NCI-H2171 (cell line): Measurements from ENCODE around the gene PLEK.
"Not testable (repeated sequence)": the region's sequence is repeated elsewhere in the genome, so short reads cannot be mapped to it uniquely, and the experiment has no call there.

ENCODE experiments used
- DNase-seq: peaks from one replicate; lab custom pipeline; 2025; lab: John Stamatoyannopoulos, UW

The PLEK gene

DNA sequence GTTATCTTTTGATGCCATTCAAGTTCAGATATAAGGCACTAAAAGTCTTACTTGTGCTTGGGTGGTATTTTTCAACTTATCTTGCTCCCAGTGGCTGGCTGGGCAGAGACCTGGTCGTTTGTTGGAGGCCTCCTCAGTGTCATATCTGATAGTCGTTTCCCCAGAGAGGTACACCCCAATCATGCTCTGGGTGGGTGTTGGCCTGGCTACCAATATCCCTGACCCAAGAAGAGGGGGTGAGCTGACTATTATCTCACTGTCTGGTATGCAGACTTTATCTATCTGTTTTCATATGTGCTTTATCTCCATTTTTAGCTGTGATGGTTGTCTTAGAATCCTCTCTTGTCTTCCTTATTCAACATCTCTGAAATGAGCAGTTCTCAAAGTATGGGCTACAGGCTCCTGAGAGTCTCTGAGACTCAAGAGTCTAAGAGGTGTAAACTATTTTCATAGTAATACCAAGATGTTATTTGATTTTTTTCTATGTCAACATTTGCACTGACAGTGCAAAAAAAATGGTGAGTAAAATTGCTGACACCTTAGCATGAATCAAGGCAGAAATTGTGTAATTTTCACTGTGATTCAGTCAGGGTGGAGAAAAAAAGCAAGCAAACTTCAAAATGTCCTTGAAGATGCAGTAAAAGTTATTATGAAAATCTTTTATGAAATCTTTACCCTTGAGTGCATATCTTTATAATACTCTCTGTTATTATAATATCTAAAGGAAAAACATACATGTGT lies 12.3 kb upstream of the PLEK start:
- DNase-seq: no peak

DNA sequence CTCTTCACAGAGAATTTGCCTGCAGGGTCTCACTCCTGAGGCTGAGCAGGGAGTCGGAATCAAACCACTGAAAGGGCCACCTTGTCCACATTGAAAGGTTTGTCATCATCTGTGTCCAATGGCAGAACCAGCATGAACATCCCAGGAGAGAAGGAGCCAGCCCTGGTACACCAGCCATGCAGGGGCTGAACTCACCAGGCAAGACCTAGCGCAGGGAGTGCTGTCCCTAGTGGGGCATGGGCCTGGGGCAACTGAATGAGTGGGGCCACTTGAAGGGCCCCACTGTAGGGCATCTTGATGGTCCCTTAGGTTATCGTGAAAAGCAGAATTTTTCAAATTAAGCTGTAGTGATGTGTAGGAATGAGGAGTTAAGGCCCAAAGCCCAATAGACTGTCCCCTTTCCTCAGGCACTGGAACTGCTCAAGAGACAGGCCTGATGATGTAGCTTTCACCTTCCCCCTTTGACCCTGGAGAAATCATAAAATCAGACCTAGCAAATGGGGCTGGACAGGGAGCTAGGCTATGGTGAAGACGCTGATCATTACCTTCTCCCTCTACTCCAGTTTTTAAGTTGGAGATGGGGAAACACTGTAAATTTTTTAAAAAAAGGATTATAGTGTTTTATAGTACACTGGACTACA lies 8.4 kb upstream of the PLEK start:
- no peak for DNase-seq

DNA sequence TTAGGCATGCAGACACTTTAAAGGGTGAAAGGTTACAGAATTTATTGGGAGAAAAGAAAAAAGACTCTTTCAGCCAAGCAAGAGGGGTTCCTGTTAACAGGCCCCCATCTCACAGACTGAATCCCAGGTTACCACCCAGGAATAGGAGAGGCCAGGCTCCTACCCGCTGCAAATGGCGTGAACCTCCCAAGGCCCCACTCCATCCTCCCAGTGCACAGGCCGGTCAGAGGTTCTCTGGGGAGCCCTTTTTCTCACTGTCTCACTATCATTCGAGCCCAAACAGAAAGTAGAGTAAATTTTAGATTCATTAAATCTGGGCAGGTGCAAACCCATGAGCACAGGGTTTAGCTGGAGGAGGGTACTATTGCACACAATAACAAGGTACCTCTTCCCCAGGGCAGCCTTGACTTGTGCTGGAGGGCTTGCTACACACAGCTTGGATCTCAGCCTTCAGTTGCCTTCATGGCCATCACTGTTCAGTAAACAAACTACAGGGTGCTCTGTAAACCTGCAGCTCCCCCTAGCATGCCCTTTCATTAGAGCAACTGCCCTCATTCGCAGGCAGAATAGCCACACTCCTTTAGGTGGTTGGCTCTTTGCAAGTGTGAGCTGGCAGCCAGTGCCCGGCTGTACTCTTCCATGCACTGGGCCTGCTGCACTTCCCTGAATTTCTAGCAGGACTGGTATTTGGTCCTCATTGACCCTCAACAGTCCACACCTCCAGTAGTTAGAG lies 7.3 kb upstream of the PLEK start:
- DNase-seq: no peak

DNA sequence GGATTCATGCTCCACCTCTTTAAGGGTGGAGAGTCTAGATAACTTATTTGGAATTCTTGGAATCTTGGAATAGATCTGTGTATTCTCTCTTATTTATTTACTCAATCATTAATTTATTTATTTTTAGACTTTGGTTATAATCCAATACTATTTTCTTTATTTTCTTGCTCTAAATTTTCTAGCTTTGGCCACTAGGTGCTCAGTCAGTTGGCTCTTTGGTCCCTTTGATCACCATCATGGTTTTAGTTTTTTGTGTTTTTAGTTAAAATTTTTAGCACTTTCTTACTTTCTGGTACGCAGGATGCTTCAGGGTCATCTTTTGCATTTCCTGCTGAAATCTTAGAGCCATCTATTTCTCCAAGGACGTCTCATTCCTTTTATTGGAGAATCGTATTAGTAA lies 5.2 kb upstream of the PLEK start:
- no peak for DNase-seq

DNA sequence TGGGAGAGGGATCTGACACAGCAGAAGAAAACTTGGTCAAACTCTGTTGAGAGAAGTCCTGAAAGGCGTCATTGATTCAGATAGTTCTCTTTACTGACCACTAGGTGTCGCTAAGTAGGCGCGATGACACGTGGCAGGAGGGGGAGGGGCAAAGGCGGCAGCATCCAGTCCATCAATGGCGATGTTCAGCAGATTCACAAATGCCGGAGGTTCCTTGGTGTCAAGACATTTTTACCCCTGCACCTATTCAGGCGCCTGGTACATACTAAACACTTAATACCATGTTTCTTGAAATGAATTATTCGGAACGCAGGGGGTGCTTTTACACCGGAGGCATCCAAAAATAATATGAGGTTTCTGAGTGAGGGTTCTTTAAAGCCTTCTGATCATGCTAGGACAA lies 3.0 kb upstream of the PLEK start:
- DNase-seq: peak; percentile 57

DNA sequence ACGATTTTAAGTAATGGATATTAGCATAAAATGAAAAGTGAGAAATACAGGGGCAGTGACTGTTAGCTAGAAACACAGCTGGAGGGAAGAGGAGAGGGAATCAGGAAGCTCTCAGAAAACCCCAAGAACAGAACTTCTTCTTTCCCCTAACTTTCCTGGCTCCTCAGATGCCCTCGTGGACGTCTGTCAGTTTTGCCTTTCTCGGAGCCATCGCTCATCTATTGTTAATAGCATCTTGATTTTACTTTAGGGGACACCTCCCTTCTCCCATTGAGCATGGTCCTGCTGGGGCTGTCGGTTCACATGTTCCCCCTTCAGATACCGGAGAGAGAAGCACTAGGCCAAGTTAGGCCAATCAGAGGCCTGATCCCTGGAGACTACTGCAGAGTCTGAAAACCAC lies 2.3 kb upstream of the PLEK start:
- DNase-seq: no peak

DNA sequence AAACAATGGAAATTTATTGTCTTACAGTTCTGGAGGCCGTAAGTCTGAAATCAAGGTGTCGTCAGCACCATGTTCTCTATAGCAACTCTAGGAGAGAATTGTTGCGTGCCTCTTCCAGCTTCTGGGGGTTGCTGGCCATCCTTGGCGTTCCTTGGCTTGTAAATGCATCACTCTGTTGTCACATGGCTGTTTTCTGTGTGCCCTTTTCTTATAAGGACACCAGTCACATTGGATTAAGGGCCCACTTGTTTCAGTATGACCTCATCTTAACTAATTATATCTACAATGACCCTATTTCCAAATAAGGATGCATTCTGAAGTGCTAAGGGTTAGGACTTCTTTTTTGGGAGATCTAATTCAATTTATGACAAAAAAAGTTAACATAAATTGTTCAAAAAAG lies 1.4 kb upstream of the PLEK start:
- no peak for DNase-seq

DNA sequence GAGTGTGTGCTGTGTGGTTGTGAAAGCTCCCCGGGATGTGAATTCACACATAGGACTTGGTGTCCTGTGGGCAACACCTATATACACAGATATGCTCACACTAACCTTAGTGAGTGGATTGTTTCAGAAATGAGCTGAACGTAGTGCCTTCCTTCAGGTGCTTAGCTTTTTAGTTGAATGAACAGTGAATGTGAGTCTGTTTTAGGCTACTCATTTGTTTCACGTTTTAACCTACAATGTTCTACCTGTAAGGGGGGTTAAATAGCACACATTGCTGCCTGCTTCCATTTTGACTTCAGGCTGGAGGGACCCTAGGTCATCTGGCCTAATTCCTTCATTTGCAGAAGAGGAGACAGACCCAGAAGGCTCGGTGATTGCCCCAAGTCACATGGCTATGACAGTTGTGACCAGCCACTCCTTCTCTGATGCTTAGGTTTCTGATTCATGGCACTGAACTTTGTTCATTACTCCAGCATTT lies 1.0 kb downstream of the PLEK start:
- DNase-seq: no peak

DNA sequence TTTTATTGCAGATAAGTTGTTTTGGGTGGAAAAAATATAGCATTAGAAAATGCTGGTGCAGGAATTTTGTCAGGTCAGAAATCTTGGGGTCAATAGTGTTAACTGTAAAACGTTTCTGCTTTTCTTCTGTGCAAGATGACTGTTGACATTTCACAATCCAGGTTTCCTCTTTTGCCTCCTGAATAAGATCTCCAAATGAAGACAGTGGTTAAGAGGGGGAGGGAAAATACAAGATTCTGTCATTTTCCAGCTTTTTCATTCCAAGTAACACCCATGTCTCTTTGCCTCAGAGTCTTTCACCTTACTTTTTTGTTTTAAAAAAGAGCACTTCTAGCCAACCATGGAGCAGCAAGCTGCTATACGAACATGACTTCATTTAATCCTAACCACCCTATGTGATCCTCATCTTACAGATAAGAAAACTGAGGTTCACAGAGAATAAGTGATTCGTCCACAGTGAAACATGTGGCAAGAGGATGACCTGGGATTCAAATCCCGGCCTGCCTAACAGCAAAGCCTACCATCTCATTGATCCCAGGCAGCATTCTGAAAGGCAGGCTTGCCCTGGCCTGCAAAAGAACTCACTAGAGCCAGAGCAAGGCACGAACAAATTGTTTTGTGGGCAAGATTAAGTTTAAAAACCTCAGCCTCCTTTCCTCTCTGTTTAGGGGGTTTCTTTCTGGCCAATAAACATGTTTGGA lies 3.0 kb downstream of the PLEK start:
- DNase-seq: no peak

DNA sequence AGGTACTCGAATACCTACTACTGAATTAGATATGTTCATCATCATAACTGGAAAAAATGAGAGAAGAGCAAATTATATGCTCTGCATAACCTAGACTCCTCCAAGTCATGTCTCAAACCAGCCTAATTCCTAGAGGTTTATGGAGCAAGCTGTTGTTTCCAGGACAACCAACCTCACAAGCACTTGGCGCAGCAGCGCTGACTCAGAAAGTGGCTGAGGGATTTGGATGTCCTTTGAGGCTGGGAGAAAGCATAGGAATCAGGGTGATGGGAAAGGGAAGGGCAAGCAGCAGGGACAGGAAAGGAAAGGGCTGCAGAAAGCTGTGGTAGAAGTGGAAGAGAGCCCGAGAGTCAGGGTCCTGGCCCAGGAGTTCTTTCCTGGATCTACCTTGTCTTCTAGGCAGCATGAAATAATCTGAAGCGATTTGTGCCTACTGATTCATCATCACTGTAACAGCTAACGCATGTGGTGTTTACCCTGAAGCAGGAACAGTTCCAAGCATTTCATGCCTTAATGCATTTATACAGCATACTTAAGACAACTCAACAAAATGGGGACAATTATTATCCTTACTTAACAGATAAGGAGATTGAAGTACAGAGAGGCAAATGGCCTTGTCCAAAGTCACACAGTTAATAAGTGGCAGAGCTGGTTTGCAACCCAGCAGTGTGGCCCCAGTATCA lies 3.7 kb downstream of the PLEK start:
- DNase-seq: no peak

DNA sequence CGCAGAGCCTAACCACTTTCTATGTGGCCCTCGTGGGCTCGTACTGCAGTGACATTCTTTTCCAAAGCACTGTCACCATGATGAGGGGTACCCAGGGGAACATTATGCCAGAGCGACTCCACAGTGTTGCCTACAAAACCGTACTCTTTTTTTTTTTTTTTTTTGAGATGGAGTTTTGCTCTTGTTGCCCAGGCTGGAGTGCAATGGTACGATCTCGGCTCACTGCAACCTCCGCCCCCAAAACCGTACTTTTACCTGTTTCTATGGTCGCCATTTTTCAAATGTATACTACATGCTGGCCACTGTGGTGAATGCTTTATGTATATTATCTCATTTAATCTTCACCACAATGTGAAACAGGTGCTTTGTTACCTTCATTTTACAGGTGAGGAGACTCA lies 4.3 kb downstream of the PLEK start:
- no peak for DNase-seq

DNA sequence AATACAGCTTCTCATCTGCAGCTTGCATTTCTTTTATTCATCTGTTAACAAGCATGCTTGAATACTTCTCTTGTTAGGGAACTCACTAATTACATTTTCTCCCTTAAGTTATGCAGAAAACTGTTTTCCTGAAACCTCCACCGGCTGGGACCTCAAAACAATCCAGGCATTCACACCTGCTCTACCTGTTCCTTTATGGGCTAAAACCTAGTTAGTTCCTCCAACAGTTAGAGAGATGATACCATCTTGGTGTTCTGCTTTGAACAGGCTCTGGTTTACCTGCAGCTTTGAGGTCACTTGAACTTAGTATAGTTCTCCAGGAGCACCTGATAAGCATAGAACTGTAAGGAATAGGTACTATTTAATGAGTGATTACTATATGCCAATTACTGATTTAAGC lies 6.1 kb downstream of the PLEK start:
- no peak for DNase-seq

DNA sequence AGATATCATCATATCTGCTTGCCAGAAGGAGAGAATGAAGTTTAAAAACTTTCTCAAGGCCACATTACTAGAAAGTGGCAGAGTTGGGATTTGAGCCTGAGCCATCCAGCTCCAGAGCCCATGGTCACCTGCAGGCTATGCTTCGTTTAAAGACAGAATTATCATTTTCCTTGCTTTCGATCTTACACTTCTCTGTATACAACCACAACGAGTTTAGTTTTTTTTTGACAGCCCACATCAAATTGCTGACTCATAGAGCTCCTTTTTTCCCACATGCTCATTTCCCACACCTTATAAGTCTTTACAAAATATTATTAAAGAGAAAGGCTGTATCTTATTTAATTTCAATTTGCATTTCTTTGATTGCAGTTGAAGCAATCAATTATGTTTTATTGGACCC lies 6.5 kb downstream of the PLEK start:
- DNase-seq: no peak

DNA sequence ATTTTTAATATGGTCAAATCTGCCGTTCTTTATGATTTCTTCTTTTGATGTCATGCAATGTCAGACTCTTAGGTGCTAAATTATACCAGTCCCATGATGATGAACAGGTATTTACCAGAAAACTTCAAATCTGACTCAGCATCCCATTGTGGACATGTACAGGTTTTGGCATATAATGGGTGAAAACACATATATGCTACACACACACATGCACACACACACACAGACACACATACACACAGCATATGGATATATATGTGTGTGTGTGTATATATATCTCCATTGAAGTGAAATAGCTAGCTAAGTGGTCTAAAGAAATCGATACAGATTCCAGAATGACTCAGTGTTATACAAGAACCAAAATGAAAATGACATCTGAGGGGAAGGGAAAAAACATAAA lies 7.4 kb downstream of the PLEK start:
- no peak for DNase-seq

DNA sequence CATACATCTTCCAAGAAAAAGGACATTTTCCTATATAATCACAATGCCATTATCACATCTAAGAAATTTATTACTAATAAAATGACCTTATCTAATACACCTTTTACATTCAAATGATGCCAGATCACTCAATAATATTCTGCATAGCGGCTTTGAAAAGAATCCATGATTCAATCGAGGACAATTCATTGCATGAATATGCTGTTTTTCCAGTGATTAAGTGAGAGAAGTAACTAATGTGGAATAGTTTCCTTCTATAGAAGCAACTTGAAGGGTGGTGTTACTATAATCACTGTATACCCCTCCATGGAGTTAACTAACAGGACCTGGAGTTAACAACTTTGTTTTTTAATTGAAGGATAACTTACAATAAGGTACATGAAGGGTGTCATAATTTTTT lies 9.1 kb downstream of the PLEK start:
- no peak for DNase-seq

DNA sequence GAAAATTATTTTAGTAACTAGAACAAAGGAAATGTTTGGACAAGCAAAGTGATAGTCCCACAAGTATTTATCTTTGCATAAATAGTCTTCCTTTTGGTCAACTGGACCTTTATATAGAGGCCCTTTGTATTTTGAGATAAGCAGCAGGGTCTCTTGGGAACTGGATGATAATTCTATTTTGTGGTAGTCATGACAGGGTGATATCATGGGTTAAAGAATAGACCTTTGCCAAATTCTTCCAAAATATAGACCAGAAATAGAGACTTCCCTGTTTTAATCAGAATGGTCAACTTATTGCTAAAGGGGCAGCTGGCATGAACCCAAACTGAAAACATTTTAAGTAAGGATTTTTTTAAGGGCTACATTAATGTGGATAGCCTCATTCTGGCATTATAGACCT lies 10.5 kb downstream of the PLEK start:
- no peak for DNase-seq

DNA sequence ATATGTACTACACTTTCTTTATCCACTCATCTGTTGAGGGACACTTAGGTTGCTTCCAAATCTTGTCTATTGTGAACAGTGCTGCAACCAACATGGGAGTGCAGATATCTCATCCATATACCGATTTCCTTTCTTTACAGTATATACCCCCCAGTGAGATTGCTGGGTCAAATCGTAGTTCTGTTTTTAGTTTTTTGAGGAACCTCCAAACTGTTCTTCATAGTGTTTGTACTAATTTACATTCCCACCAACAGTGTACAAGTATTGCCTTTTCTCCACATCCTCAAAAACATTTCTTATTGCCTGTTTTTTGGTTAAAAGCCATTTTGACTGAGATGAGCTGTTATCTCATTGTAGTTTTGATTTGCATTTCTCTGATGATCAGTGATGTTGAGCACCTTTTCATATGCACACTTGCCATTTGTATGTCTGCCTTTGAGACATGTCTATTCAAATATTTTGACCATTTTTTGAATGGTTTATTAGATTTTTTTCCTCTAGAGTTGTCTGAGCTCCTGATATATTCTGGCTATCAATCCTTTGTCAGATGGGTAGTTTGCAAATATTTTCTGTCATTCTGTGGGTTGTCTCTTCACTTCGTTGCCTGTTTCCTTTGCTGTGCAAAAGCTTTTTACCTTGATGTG lies 12.2 kb downstream of the PLEK start:
- DNase-seq: no peak

DNA sequence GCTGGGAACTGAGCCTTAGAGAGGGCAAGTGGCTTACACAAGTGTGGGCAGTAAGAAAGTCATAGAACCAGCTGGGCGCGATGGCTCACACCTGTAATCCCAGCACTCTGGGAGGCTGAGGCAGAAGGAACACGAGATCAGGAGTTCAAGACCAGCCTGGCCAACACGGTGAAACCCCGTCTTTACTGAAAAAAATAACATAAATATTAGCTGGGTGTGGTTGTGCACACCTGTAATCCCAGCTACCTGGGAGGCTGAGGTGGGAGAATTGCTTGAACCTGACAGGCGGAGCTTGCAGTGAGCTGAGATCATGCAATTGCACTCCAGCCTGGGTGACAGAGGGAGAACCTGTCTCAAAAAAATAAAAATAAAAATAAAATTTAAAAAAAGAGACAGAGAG lies 13.7 kb downstream of the PLEK start:
- DNase-seq: not testable (repeated sequence)

DNA sequence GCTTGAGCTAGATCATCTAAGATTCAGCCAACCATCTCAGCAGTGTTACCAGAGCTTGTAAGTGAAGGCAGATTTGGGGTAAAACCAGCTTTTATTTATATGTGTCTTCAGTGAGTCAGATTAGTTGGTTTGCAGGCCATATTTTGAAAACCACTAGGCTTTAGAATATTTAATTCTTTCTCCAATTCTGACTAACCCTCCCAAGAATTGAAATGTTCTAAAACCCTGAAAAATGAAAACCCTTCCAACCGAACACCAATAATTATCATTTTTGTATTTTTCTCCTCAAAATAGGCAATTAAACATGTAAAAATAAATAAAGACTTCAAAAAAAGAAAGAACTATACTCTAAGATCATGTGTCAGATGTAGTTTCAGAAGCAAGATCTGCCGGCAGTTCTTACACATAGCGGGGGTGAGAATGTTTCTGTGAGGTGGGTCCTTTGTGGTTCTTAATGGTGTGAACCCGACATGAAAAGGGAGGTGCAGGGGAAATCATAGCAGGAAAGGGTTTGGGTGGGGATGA lies 14.2 kb downstream of the PLEK start:
- DNase-seq: no peak

DNA sequence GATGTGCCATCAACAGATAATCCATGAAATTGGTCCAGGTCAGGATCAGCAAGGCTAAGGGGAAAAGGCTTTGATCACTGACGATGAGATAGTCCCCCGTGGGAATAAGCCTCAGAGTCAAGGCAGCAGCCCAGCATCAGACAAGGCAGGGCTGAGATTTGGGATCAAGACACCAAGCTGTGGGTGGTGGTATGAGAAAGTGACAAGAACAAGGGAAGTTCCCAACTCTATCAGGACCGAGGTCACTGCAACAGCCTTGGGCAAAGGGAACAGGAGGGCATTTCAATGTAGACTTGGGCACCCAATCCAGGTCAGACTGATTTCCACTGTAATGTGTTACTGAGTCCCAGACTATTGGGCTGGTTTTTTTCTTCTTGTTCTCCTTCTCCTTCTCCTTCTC lies 18.7 kb downstream of the PLEK start:
- DNase-seq: no peak

DNA sequence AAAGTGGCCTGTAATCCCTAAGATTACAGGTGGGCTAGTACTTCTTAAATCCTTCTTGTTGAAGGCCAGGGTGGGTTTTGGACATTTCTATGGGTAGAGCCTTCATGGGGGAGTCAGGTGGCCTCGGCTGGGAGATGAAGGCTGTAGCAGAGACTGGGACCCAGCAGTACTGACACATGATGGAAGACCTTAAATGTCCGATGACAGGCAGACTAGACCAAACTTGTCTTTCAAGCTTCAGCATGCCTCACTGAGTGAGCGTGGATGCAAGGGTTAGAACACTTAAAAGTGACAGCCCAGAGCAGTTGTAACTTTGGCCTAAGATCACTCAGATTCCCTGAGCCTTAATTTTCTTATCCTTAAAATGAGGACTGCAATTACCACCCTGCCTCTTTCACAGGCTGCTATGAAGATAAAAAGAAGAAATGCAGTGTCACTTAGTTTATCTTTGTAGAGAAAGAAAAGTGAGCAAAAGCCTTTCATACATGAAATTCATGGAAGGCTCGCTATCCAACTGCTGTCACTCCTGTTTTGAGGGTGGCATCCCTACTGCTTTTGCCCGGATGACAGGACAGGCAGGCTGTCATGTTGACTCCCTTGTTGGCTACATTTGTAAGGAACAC lies 19.5 kb downstream of the PLEK start:
- DNase-seq: no peak
